ENCODE measurements around the gene KRTAP12-1.

- TF ChIP-seq CTCF (IDR thresholded peaks at IDR 0.05): no peak
- no peak for TF ChIP-seq ZNF512 (CRISPR knock-in tag; IDR thresholded peaks at IDR 0.05; ENCODE audit: borderline replicate concordance)
- TF ChIP-seq MAX (CRISPR knock-in tag; IDR thresholded peaks at IDR 0.05): no peak
- no peak for TF ChIP-seq ZNF532 (CRISPR knock-in tag; IDR thresholded peaks at IDR 0.05; ENCODE audit: borderline replicate concordance)
- TF ChIP-seq KAT7 (CRISPR knock-in tag; IDR thresholded peaks at IDR 0.05; ENCODE audit: borderline replicate concordance): no peak
- no peak for TF ChIP-seq NFYB (CRISPR knock-in tag; conservative IDR thresholded peaks at IDR 0.05; ENCODE audit: low read depth)
- TF ChIP-seq AFF4 (CRISPR knock-in tag; IDR thresholded peaks at IDR 0.05; ENCODE audit: borderline replicate concordance): no peak
- TF ChIP-seq USF1 (CRISPR knock-in tag; IDR thresholded peaks at IDR 0.05): no peak
- no peak for TF ChIP-seq ATF6 (CRISPR knock-in tag; IDR thresholded peaks at IDR 0.05)
- no peak for TF ChIP-seq TEAD4 (CRISPR knock-in tag; IDR thresholded peaks at IDR 0.05)
- no peak for TF ChIP-seq ETV6 (CRISPR knock-in tag; IDR thresholded peaks at IDR 0.05)
- TF ChIP-seq ZNF232 (CRISPR knock-in tag; IDR thresholded peaks at IDR 0.05): no peak
- no peak for TF ChIP-seq ZNF263 (CRISPR knock-in tag; IDR thresholded peaks at IDR 0.05; ENCODE audit: low read depth)
These were observed 11.1 kb downstream of the KRTAP12-1 start for GRCh38 chr21:44670642-44671432.
